HG02973 (cell line): ENCODE data around the gene ZP2.
"Not testable (repeated sequence)": the region's sequence is repeated elsewhere in the genome, so short reads cannot be mapped to it uniquely, and the experiment has no call there.

Source experiments
- ATAC-seq: cut with Tn5 transposase; IDR thresholded peaks from one replicate; pipeline ENCODE4 v1.9.1; 2021; ENCODE audit warnings: moderate library complexity; ENCODE audit not compliant: unreplicated experiment

The ZP2 gene

GRCh38 chr16:21179126-21179982, 32.0 kb downstream of the ZP2 start:
- ATAC-seq, result no peak

GRCh38 chr16:21175397-21175796, 36.0 kb downstream of the ZP2 start:
- ATAC-seq, result no peak

GRCh38 chr16:21172650-21173049, 38.7 kb downstream of the ZP2 start:
- ATAC-seq, result no peak

- not testable (repeated sequence) for ATAC-seq
Measured at GRCh38 chr16:21170116-21170515, 41.3 kb downstream of the ZP2 start.

GRCh38 chr16:21169249-21169981, 42.0 kb downstream of the ZP2 start:
- ATAC-seq, result no peak

- ATAC-seq, result no peak
Measured at GRCh38 chr16:21167929-21168602, 43.3 kb downstream of the ZP2 start.

- no peak for ATAC-seq
Measured at GRCh38 chr16:21167360-21167759, 44.0 kb downstream of the ZP2 start.

GRCh38 chr16:21166561-21166961, 44.8 kb downstream of the ZP2 start:
- no peak for ATAC-seq

GRCh38 chr16:21164521-21165168, 46.7 kb downstream of the ZP2 start:
- ATAC-seq, result no peak

GRCh38 chr16:21163576-21163975, 47.8 kb downstream of the ZP2 start:
- ATAC-seq, result no peak

GRCh38 chr16:21162661-21163151, 48.7 kb downstream of the ZP2 start:
- ATAC-seq, result no peak

GRCh38 chr16:21161211-21161610, 50.2 kb downstream of the ZP2 start:
- ATAC-seq, result no peak

GRCh38 chr16:21160276-21160675, 51.1 kb downstream of the ZP2 start:
- ATAC-seq, result no peak

GRCh38 chr16:21159281-21159951, 52.0 kb downstream of the ZP2 start:
- no peak for ATAC-seq

GRCh38 chr16:21158208-21159110, 52.9 kb downstream of the ZP2 start, which contains the start of gene LDAF1:
LDAF1 (plus strand) TSS chr16:21158674; CDS start chr16:21161183, 2,509 bp downstream.
- ATAC-seq, result peak; percentile 81

GRCh38 chr16:21157632-21158031, 53.7 kb downstream of the ZP2 start:
- no peak for ATAC-seq

GRCh38 chr16:21156767-21157467, 54.5 kb downstream of the ZP2 start:
- no peak for ATAC-seq

GRCh38 chr16:21156011-21156410, 55.4 kb downstream of the ZP2 start:
- ATAC-seq, result not testable (repeated sequence)
